Measurements from ENCODE around the gene USP32.

The USP32 gene

DNA sequence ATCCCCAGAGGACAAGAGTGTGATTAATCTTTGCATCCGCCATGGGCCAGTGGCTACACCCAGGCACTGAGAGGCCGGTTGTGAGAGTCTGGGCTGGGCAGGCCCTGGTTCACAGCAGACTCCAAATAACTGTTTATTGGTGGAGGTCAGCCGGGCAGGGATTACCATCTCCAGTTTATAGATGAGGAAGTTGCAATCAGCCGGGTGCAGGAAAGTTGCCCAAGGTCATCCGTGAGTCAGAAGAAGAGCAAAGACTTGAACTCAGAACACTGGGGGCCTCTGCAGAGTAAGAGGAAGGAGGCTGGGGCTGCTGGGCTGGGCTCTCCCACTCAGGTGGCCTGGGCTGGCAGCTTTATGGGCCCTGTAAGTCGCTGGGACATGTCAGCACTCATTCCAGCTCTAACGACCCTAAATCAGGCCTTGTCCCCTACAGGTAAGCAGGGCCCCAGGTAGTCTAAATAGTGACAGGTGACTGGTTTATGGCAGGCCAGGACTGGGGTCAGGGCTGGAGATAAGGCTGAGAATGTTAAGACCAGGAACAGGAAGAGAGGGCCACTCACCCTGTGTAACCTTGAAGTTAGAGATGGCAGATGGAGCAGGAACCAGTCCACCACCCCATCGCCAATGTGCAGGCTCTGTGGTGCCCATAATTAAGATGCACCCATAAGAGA is 244.2 kb downstream of the USP32 start:
- no peak for DNase-seq

DNA sequence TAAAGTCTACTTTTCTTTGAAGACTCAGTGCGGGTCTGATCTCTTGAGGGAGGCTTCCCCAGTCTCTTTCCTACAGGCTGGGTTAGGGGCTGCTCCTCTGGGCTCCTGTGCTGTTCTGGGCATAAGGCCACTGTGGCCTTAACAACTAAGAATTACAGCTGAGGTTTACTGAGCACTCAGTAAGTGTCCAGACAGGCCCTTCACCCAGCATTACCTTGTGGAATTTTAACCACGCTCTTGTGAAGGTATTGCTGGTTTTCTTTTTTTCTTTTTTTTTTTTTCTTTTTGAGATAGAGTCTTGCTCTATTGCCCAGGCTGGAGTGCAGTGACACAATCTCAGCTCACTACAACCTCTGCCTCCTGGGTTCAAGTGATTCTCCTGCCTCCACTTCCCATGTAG is 245.7 kb downstream of the USP32 start:
- no peak for DNase-seq

DNA sequence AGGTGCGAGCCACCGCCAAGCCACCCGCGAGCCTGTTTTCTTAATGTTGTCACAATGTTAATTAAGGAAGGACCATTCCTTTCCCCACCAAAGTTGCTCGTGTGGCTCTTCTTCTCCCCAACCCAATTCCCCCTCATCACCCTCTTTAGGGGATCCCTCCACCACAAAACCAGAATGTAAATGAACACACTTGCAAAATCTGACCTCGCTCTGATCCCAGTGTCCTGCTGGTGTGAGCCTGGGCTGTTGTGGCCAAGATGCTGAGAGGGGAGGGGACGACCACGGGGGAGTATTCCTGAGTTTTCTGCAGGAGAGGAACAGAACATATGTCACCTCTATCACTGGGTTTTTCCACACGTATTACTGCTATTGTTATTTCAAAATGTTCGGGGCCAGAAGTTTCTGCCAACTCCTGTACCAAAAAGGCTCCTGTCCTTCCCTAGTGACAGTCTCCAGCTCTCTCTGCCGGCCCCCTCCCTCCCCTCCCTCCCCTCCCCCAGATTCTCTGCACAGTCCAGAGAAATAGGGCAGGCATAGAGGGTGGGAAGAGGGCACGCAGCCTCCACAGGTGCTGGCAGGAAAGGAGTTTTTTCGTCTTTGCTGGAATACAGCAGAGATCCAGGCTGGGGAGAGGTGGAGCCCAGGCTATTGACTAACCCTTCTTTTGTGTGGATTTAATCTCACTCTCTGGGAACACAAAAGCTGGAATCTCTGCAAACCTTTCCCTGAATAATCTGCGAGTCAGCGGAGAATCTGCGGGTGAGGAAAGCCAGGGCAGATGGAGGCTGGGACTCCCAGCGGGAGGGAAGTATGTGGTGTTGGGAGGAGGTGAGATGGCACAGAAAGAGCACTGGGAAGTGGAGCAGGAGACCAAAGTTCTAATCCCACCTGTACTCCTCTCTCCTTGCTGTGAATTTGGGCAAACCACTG is 246.7 kb downstream of the USP32 start:
- no peak for DNase-seq

DNA sequence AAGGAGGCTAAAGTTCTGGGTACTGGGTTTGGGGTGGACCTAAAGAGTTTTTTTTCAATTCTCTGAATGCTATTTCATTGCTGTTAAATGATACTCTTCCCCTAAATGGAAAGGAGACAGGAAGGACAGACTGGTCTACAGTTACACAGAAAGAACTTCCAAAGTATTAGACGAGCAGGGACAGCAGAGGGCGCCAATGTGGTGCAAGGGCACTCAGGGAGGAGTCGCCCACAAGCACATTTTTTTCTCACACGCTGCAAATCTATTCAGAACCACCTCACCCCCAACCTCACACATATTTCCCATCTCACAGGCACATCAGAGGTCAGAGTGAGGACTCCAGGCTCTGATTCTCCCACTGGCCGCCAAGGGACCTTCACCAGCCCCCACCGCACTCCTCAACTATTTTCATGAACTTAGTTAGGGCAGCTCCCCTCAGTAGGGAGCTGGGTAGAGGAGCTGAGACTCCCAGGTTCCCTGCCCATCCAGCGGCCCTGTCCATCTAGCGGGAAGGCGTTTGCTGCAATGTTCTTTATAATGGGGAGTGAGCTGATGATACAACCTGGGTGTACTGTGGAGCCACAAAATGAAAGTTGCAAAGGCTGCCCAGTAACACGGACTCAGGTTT is 248.9 kb downstream of the USP32 start:
- peak; percentile 71 for DNase-seq

DNA sequence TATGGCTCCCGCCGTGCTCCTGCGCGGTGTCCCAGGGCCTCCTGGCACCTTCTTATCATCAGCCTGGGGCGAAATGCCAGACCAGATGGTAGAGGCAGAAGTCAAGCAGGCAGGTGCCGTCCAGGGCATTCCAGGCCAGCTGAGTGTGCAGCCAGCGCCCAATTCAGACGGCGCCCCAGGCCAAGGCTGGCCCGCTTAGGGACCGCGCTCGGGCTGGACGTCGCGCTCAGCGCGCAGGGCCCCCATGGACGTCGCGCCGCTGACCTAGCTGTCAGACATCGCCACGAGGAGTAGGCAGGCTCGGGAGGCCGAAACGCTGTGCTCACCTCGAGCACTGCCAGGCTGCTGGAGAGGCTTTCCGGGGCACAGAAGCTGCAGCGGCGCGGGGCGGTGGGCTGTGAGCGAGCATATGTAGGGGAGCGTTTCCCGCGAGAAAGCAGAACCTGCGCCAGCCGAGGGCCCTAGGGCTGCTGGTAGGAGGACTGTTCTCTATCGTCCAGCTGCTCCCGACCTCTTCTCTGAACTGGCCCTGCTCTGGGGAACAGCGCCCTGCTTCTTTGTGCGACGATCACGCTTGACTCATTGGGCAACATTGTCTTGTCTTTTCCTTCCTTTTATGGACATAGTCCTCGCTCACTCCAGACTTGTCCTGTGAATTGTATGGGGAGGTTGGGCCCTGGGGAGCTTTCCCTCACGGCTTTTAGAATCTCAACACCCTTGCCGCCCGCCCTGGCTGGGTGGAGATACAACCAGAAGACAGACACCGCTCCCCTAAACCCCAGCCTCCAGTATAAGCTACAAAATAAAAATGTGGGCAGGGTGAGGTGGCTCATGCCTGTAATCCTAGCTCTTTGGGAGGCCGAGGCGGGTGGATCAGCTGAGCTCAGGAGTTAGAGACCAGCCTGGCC is 250.6 kb downstream of the USP32 start:
- no peak for DNase-seq

DNA sequence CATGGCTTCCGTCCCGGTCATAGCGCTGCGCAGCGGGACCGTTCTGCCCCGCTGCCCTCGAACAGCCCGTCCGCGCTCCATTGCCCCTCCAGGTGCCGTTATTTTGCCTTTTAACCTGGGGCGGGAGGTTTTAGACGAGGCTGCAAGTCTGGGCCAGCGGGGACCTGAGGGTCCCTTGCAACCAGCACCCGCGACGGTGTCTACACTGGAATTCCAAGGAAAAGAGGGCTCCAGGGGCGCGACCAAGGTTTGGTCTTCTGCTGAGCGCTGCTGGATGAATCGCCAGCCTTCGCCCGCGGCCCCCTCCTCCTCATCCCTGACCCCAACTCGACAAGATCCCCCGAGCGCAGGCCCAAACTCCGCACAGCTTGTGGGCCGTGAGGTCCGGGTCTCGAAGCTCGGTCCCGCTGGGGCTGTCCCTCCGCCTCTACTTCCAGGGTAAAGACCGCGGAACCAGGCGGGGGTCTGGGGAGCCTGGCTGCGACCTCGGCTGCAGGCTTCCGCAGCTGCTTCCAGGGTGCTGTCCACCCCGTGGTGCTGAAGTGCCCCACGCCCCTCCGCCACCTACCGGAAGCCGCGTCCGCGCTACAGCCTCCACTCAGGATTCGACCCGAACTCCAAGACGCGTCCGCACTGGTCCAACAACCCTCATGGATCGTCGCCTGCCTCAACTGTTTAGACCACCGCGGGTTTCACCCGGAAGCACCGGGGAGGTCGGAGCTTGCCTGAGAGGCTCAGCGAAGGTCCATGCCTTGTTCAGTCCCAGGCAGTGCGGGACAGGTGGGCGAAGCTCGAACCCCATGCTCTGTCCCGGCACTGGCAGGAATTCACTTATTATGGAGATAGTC is 252.3 kb downstream of the USP32 start:
- DNase-seq, result no peak

DNA sequence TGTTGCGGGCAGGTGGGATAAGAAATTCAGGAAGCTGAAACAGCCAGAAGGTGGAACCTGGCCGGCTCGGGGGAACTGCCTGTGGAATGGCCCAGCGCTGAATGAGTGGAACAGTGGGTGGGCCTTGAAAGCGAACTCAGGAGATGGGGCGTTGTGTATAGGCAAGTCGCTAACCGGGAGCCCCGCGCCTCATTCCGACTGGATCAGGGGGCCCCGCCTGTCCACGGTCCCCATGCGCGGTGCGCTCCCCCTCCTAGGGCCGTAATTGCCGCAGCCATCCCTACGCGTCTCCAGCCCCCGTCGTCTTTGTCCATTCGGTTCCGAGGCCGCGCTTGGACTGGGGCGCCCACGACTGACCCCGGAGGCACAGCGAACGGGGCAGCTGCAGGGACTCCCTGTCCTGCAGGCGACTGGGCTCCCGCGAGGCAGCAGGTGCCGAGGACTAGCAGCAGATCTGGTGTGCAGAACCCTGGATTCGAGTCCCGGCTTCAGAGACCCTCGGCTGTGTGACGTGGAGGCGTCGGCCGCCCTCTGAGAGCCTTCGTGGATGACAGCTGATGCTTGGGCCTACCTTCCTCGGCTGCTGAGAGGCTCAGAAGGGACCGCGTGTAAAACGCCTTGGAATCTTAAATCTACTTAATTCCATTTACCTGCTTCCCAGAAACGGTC is 253.0 kb downstream of the USP32 start:
- DNase-seq, result no peak

DNA sequence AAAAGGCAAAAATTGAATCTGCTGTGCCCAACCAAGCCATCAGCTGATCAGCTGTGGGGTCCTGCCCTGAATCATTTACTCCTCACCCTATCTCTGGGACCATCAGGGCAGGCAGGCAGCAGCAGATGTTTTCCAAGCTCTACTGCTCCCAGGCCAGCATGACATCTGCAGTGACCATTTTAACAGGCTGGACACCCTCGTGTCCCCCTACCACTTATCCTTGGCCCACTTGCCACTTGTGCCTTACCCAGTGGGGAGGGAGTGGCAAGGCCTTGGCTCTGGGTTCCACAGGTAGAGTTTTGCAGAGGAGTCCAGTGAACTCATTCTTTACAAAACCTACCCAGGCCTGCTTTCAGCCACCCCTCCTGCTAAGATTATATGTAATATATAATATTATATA is 254.2 kb downstream of the USP32 start:
- DNase-seq, result no peak

DNA sequence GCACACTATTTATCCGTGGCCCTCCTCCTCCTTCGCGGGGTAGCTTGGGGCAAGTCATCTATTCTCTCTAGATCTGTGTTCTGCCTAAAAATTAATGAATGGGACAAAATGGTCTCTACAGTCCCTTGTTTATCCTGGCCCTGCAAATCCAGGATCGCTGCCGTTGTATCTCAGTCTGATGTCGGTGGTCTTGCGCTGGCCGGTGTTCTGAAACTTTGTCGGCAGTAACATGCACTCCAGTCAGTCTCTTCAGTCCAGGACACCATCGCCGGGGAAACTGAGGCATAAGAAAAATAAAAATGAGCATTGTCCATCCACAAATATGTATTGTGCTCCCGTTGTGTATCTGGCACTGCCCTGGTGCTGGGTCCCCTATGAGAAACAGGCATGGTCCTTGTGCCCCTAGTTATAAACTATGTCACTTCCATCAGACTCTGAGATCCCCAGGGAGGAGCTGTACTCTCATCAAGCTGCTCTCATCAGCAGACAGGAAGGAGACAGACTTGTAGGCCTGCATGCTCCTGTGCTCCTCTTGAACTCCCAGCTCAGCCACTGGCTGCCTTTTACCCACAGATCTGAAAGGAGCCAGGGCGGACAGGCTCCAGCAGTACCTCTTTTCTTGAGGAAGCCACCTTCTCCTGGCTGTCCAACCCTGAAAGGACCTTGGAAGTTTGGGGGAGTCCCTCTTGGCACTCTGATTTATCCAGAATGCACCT is 255.8 kb downstream of the USP32 start:
- no peak for DNase-seq

DNA sequence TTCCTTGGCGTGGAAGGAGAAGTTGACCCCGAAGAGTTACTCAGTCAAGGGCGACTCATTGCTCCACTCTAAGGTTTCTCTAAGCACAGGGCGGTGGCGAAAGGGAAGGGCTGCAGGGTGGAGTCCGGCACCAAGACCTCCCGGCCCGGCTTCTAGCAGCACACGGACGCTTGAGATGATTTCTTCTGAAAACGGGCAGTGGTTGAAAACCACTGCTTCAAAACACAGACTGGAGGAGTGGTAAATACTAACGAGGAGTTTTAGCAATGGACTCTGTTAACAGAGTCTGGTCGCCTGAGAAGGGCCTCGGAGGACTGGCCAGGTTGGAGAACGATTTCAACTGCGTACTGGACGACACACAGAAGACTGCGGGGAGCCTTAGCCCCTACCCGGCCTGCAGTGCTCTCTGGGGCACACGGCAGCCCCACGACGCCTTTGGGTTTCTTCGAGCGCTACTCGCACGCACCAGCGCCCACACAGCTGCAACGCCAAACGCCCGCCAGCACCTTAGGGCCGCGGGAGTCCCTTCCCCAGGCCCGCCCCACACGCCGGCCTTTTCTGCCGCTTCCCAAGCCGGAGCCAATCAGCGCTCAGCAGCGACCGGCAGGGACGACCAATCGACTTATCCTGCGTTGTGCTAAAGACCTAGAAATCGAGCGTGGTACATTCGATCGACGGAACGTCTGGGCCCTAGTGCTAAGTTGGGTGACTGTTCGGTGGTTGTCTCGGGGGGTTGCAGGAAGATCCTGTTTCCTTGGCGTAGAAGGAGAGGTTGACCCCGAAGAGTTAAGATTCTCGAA is 256.6 kb downstream of the USP32 start:
- peak; percentile 82 for DNase-seq

DNA sequence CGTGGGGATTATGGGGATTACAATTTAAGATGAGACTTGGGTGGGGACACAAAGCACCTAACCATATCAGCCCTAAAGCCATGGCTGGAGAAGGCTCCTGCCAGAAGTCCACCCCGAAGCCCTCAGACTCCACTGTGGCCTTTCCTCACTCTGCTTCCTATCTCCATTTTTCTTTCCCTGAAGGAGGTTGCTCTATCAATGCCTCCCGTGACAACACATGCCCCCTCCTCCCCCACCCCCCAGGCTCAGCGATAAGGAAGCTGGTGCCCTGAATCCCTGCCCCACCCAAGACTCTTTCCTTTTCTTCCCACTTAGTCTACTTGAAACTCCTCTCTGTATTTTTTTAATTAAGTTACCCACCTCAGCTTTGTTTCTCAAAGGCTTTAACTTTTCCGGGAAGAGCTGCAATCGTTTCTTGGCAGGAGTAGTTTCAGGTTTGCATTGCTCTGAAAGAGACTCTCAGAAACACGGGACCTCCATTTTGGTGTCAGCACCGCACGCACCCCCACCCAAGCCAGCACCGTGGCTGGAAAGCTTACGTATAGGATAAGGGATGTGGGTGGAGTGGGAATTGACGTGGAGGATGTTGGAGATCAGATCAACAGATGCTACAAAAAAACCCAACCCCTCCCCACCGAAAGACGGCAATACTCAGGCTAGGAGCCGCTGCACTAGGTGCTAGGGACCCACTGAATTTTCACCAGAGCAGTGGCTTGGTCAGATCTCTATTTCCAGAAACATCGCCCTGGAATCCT is 257.4 kb downstream of the USP32 start:
- DNase-seq, result no peak

DNA sequence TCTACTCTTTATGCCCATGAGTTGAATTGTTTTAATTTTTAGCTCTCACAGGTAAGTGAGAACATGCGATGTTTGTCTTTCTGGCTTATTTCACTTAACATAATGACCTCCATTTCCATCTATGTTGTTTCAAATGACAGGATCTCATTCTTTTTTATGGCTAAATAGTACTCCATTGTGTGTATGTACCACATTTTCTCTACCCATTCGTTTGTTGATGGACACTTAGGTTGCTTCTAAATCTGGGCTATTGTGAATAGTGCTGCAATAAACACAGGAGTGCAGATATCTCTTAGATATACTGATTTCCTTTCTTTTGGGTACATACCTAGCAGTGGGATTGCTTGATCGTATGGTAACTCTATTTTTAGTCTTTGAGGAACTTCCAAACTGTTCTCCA is 261.5 kb downstream of the USP32 start:
- DNase-seq, result no peak

DNA sequence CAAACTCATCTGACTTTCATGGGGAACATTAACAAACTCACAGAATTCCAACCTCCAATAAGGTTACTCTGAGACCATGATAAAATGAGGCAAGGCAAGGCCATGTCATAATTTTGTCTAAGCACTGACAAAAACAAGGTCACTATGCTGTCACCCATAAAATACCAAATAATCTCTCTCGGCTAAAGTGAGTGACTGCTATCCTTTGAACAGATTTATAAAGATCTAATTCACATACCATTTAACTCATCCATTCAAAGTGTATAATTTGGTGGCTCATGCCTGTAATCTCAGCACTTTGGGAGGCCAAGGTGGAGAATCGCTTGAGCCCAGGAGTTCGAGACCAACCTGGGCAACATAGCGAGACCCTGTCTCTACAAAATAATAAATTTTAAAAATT is 262.8 kb downstream of the USP32 start:
- no peak for DNase-seq
